A549 (cell line): ENCODE data around the gene TRAK1.

Experiments
- SMC3 ChIP-seq: fragments of >200 bp; sonication (Bioruptor Twin); formaldehyde crosslinking; IDR thresholded peaks from 3 replicates; pipeline ENCODE4 v1.6.1; 2018; ENCODE audit warnings: inconsistent platforms
- TF ChIP-seq, protein P1 (sequence below): fragments of >200 bp; sonication (Bioruptor Twin); formaldehyde crosslinking; IDR thresholded peaks from 3 replicates; pipeline ENCODE4 v1.5.1; 2016

DNA sequence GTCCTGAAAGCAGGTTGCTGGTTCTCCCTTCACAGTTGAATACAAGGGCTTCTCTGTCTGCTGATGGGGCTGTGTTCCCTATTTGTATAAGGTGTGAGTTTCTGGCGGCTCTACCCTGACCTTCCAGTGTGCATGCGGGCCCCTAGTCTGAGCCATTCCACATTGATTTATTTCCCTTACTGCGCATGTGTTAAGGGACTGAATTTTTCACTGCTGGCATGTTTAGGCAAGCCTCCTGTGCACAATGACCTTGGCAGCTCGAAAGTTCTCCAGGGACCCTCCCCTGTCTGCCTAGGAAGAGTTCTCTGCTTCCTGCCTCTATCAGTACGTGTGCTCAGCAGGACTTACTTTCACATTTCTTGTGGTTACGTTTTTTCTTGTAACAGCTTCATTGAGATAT is 11.4 kb downstream of the TRAK1 start:
- TF ChIP-seq SMC3: no peak
- TF ChIP-seq, protein P1, sequence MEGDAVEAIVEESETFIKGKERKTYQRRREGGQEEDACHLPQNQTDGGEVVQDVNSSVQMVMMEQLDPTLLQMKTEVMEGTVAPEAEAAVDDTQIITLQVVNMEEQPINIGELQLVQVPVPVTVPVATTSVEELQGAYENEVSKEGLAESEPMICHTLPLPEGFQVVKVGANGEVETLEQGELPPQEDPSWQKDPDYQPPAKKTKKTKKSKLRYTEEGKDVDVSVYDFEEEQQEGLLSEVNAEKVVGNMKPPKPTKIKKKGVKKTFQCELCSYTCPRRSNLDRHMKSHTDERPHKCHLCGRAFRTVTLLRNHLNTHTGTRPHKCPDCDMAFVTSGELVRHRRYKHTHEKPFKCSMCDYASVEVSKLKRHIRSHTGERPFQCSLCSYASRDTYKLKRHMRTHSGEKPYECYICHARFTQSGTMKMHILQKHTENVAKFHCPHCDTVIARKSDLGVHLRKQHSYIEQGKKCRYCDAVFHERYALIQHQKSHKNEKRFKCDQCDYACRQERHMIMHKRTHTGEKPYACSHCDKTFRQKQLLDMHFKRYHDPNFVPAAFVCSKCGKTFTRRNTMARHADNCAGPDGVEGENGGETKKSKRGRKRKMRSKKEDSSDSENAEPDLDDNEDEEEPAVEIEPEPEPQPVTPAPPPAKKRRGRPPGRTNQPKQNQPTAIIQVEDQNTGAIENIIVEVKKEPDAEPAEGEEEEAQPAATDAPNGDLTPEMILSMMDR: no peak
